ENCODE data around the gene XKR7. TPM values are rescaled to one million over a fixed set of nuclear protein-coding genes. Genes with fewer than 3 reads are reported as not detected.

XKR7 gene
- total RNA-seq, 1 donor from 2014 or later = not detected

DNA sequence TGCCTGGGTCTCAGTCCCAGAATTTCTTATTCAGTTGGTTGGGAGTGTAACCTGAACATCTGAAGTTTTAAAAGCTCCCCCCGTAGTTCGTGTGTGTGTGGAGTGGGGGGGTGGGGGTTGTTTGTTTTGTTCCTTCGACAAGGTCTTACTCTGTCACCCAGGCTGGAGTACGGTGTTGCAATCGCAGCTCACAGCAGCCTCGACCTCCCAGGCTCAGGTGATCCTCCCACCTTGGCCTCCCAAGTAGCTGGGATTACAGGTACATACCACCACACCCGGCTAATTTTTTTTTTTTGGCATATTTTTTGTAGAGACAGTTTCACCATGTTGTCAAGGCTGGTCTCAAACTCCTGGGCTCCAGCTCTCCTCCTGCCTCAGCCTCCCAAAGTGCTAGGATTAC lies 45.4 kb downstream of the XKR7 start:
- intact Hi-C loops (cut with micrococcal nuclease) = no loop called here
- H3K27ac Mint-ChIP-seq = no peak overlapping the region
- H3K36me3 Mint-ChIP-seq (ENCODE audit: low read depth) = no peaks in the 10 kb centered on the region
- H3K27me3 Mint-ChIP-seq (ENCODE audit: low read depth) = peaks cover 26% of the 10 kb centered on the region
- H3K4me3 Mint-ChIP-seq (ENCODE audit: low read depth) = no peak overlapping the region
- no peaks in the 10 kb centered on the region for H3K9me3 Mint-ChIP-seq
- H3K4me1 Mint-ChIP-seq (ENCODE audit: low read depth) = peaks cover 6% of the 10 kb centered on the region
- no peak for DNase-seq (ENCODE audit: low spot score)

DNA sequence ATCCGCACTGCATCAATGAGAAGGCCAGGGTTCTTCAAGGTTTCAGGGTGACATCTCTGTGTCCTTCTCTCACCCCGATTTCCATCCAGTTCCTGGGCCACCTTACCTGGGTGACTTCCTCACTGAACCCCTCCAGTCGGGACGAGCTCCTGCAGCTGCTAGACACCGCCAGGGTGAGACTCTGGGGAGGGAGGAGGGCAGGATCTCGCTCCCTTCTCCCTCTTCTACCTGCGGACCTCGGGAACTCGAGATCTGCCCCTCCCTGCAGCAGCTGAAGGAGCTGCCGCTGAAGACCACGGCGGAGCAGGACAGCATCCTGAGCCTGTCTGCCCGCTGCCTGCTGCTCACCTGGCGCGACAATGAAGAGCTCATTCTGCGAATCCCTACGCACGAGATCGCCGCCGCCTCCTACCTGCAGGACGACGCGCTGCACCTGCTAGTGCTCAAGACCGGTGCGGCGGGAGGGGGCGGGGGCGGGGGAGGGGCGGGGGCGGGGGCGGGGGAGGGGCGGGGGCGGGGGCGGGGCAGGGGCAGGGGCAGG lies 49.8 kb downstream of the XKR7 start:
- intact Hi-C loops (cut with micrococcal nuclease) = no loop called here
- Mint-ChIP-seq H3K4me3 (ENCODE audit: low read depth) (peak overlapping the region; percentile 61), H3K27ac (no peak overlapping the region), H3K36me3 (ENCODE audit: low read depth) (no peaks in the 10 kb centered on the region), H3K27me3 (ENCODE audit: low read depth) (peaks cover 60% of the 10 kb centered on the region), H3K4me1 (ENCODE audit: low read depth) (peaks cover 19% of the 10 kb centered on the region), H3K9me3 (no peaks in the 10 kb centered on the region)
- no peak for DNase-seq (ENCODE audit: low spot score)

DNA sequence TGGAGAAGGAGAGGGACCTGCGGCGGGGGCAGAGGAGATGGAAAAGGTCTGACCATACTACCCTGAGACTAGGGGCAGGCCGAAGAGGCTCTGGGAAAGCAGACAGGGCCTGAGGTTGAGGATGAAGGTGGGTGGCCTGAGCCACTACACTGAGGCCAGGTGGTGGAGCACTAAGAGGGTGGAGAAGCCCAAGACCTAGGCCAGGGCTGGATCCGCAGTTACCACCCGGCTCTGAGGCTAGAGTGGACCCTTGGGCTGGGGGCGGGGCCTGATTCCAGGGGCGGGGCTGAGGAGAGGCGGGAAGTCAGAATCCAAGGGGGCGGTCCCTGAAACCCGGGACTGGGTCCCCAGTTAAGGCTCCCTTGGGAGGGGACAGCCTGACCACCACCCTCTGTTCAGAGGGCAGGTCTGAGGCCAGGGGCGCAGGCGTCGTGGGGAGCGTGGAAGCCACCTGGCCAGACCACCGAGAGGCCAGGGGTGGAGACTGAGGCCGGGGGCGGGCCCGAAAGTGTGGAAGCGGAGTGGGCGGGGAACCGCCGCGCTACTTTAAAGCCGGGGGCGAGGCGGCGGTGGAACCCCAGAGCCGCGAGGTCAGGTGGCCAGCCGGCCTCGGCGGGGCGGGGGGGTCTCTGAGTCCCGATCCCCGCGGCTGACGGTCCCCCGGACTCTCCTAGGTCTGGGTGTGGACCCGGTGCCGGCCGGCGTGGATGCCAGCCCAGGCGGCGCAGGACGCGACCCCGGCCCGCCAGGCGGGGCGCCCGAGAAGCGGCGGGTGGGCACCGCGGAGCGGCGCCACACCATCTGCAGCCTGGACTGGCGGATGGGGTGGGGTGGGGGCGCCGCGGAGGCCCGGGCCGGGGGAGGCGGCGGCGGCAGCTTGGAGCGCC lies 50.6 kb downstream of the XKR7 start:
- peaks cover 19% of the 10 kb centered on the region for H3K4me1 Mint-ChIP-seq (ENCODE audit: low read depth)
- H3K27ac Mint-ChIP-seq = no peak overlapping the region
- peak; percentile 33 for DNase-seq (ENCODE audit: low spot score)
- H3K36me3 Mint-ChIP-seq (ENCODE audit: low read depth) = no peaks in the 10 kb centered on the region
- H3K4me3 Mint-ChIP-seq (ENCODE audit: low read depth) = peak overlapping the region; percentile 72
- intact Hi-C loops (cut with micrococcal nuclease) = no loop called here
- no peaks in the 10 kb centered on the region for H3K9me3 Mint-ChIP-seq
- H3K27me3 Mint-ChIP-seq (ENCODE audit: low read depth) = peaks cover 66% of the 10 kb centered on the region

DNA sequence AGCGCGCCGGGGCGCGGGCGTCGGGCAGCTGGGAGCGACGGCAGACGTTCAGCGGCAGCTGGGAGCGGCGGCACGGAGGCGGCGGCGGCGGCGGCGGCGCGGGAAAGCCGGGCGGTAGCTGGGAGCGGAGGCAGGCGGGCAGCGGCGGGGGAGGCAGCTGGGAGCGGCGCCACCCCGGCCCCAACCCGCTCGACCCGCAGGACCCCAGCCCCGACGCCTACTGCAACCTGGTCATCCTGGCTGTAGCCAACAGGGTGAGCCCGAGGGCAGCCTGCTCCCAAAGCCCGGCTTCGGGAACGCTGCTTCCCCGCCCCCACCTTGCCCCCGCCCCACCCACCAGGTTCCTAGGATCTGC lies 51.2 kb downstream of the XKR7 start:
- DNase-seq (ENCODE audit: low spot score) = no peak
- intact Hi-C loops (cut with micrococcal nuclease) = no loop called here
- H3K4me3 Mint-ChIP-seq (ENCODE audit: low read depth) = peak overlapping the region; percentile 78
- H3K36me3 Mint-ChIP-seq (ENCODE audit: low read depth) = no peaks in the 10 kb centered on the region
- H3K4me1 Mint-ChIP-seq (ENCODE audit: low read depth) = peaks cover 19% of the 10 kb centered on the region
- H3K27ac Mint-ChIP-seq = no peak overlapping the region
- H3K27me3 Mint-ChIP-seq (ENCODE audit: low read depth) = peaks cover 66% of the 10 kb centered on the region
- no peaks in the 10 kb centered on the region for H3K9me3 Mint-ChIP-seq

DNA sequence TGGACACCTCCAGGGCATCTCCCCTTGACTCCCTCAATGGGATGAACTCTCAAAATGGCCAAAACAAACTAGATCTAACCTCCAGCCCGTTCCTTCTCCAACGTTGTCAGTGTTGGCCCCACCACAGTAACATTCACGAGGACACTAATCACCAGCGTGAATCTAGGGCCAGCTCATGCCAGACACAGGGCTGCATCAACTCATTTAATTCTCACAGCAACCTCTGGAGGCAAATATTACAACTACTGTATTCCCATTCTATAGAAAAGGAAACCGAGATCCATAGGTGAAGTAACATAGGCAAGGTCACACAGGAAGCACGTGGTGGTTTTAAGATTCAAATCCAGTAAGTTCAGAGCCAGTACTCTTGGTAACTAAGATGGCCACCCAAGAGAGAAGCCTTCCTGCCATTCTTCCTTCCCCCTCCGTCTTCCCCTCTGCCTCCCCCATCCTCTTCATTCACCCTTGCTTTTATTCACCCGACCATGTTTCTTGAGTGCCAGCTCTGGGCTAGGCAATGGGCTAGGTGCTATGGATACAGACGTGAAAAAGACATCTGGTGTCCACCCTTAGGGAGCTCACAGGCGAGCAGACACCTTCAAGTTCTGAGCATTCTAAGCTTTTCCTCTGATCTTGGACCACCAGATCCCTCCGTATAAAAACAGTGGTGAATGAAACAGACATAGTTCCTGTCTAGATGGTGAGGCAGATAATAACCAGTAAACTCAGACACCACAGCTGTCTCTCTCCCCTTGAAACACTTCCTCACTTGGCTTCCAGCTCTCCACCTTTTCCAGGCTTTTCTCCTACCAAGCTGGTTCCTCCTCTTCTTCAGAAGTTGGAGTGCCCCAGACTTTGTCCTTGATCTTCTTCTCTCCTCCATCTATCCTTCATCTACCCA lies 51.9 kb downstream of the XKR7 start:
- H3K9me3 Mint-ChIP-seq = no peaks in the 10 kb centered on the region
- H3K27me3 Mint-ChIP-seq (ENCODE audit: low read depth) = peaks cover 65% of the 10 kb centered on the region
- H3K36me3 Mint-ChIP-seq (ENCODE audit: low read depth) = no peaks in the 10 kb centered on the region
- H3K4me1 Mint-ChIP-seq (ENCODE audit: low read depth) = peaks cover 19% of the 10 kb centered on the region
- peak overlapping the region; percentile 78 for H3K4me3 Mint-ChIP-seq (ENCODE audit: low read depth)
- DNase-seq (ENCODE audit: low spot score) = no peak
- intact Hi-C loops (cut with micrococcal nuclease) = no loop called here
- no peak overlapping the region for H3K27ac Mint-ChIP-seq

DNA sequence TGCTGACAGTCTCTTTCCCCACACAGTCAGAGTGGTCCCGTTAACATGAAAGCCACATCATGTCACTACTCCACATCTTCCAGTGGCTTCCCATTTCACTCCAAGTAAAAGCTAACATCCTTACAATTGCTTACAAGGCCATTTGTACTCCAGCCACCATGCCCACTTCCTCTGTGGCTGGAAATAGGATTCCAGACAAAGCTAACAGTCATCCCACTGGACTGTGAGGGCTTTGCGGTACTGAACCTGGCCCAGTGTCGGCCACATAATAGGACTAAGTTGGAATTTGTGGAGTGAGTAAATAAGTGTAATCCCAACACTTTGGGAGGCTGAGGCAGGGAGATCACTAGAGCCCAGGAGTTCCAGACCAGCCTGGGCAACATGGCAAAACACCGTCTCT lies 53.1 kb downstream of the XKR7 start:
- intact Hi-C loops (cut with micrococcal nuclease) = no loop called here
- Mint-ChIP-seq H3K4me1 (ENCODE audit: low read depth) (peaks cover 19% of the 10 kb centered on the region), H3K4me3 (ENCODE audit: low read depth) (no peak overlapping the region), H3K27me3 (ENCODE audit: low read depth) (peaks cover 57% of the 10 kb centered on the region), H3K27ac (no peak overlapping the region), H3K36me3 (ENCODE audit: low read depth) (no peaks in the 10 kb centered on the region), H3K9me3 (no peaks in the 10 kb centered on the region)
- DNase-seq (ENCODE audit: low spot score) = no peak

DNA sequence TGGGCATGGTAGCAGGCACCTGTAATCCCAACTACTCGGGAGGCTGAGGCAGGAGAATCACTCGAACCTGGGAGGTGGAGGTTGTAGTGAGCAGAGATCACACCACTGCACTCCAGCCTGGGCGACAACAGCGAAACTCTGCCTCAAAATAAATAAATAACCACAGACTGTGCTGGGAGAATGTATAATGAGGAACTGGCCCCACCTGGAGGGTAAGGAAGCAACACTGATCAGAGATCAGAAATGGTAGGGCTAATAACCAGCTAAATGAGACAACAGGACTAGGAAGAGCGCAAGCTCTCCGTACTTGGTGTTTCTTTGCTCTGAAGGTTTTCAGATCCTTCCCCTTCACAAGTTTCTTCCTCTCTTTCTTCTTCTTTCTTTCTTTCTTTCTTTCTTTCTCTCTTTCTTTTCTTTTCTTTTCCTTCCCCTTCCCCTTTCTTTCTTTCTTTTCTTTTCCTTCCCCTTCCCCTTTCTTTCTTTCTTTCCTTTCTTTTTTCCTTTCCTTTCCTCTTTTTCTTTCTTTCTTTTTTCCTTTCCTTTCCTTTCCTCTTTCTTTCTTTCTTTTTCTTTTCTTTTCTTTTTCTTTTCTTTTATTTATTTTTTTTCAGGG lies 56.8 kb downstream of the XKR7 start:
- Mint-ChIP-seq H3K4me3 (ENCODE audit: low read depth) (no peak overlapping the region), H3K27ac (no peak overlapping the region), H3K27me3 (ENCODE audit: low read depth) (peaks cover 44% of the 10 kb centered on the region), H3K9me3 (no peaks in the 10 kb centered on the region), H3K36me3 (ENCODE audit: low read depth) (no peaks in the 10 kb centered on the region), H3K4me1 (ENCODE audit: low read depth) (peaks cover 7% of the 10 kb centered on the region)
- intact Hi-C loops (cut with micrococcal nuclease) = no loop called here
- no peak for DNase-seq (ENCODE audit: low spot score)

DNA sequence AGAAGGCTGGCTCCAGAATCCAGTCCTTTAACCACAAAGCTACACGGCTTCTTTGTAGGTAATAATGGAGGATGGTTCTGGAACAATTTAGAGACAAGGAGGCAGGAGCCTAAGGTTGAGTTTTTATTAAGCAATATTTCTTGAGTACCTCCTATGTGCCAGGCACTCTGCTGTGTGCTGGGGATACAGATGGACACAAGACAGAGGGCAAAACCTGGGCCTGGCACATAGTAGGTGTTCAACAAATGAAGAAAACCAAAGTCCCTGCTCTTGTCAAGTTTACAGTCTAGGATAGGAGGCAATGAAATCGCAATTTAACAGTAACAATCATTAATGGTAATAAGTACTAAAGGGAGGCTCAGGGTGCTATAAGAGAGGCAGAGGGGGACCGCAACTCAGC lies 59.7 kb downstream of the XKR7 start:
- Mint-ChIP-seq H3K9me3 (no peaks in the 10 kb centered on the region), H3K4me1 (ENCODE audit: low read depth) (peaks cover 3% of the 10 kb centered on the region), H3K4me3 (ENCODE audit: low read depth) (no peak overlapping the region), H3K27ac (no peak overlapping the region), H3K36me3 (ENCODE audit: low read depth) (no peaks in the 10 kb centered on the region), H3K27me3 (ENCODE audit: low read depth) (peaks cover 33% of the 10 kb centered on the region)
- intact Hi-C loops (cut with micrococcal nuclease) = no loop called here
- DNase-seq (ENCODE audit: low spot score) = no peak

DNA sequence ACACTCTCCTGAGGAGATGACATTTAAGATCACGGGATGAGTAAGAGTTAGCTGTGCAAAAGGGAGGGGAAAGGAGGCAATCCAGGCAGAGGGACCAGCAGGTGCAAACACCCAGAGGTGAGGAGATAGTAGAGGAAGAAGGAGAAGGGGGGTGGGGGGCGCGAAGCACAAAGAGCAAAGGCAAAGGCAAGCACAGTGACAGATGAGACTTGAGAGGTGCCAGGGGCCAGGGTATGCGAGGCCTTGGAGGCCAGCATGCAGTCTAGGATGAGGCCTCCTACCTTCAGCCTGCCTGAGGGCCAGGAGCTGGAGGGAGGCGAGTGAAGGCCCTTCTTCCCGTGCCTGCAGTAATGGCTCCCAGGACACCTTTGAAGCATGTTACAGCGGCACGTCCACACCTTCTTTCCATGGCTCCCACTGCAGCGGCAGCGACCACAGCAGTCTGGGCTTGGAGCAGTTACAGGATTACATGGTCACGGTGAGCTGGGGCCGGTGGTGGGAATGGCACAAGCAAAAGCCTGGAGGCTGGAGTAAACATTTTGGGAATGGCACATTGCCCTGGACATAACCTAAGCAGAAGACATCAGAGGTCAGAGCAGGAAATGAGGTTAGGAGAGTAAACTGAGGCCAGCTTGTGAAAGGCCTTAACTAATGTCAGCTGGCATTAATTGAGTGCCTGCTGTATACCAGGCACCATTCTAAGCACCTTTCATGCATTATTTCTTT lies 60.9 kb downstream of the XKR7 start:
- H3K27me3 Mint-ChIP-seq (ENCODE audit: low read depth) = peaks cover 37% of the 10 kb centered on the region
- peaks cover 3% of the 10 kb centered on the region for H3K4me1 Mint-ChIP-seq (ENCODE audit: low read depth)
- H3K27ac Mint-ChIP-seq = no peak overlapping the region
- DNase-seq (ENCODE audit: low spot score) = no peak
- intact Hi-C loops (cut with micrococcal nuclease) = no loop called here
- no peaks in the 10 kb centered on the region for H3K9me3 Mint-ChIP-seq
- H3K36me3 Mint-ChIP-seq (ENCODE audit: low read depth) = no peaks in the 10 kb centered on the region
- no peak overlapping the region for H3K4me3 Mint-ChIP-seq (ENCODE audit: low read depth)

DNA sequence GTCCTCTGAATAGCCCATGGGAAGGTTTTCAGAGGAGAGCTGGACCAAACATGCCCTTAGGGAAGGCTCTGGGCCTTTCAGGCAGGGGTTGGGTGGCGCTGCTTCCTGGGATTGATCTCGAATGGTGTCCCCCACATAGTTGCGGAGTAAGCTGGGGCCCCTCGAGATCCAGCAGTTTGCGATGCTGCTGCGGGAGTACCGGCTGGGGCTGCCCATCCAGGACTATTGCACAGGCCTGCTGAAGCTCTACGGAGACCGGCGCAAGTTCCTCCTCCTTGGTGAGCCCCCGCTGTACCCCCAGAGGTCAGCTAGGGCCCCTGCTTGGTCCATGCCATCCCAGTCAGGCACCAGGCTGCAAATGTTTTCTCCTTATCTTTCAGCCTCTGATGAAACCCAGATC lies 61.6 kb downstream of the XKR7 start:
- intact Hi-C loops (cut with micrococcal nuclease) = no loop called here
- H3K4me1 Mint-ChIP-seq (ENCODE audit: low read depth) = peaks cover 3% of the 10 kb centered on the region
- no peak overlapping the region for H3K4me3 Mint-ChIP-seq (ENCODE audit: low read depth)
- DNase-seq (ENCODE audit: low spot score) = no peak
- no peak overlapping the region for H3K27ac Mint-ChIP-seq
- H3K9me3 Mint-ChIP-seq = no peaks in the 10 kb centered on the region
- peaks cover 37% of the 10 kb centered on the region for H3K27me3 Mint-ChIP-seq (ENCODE audit: low read depth)
- H3K36me3 Mint-ChIP-seq (ENCODE audit: low read depth) = no peaks in the 10 kb centered on the region

DNA sequence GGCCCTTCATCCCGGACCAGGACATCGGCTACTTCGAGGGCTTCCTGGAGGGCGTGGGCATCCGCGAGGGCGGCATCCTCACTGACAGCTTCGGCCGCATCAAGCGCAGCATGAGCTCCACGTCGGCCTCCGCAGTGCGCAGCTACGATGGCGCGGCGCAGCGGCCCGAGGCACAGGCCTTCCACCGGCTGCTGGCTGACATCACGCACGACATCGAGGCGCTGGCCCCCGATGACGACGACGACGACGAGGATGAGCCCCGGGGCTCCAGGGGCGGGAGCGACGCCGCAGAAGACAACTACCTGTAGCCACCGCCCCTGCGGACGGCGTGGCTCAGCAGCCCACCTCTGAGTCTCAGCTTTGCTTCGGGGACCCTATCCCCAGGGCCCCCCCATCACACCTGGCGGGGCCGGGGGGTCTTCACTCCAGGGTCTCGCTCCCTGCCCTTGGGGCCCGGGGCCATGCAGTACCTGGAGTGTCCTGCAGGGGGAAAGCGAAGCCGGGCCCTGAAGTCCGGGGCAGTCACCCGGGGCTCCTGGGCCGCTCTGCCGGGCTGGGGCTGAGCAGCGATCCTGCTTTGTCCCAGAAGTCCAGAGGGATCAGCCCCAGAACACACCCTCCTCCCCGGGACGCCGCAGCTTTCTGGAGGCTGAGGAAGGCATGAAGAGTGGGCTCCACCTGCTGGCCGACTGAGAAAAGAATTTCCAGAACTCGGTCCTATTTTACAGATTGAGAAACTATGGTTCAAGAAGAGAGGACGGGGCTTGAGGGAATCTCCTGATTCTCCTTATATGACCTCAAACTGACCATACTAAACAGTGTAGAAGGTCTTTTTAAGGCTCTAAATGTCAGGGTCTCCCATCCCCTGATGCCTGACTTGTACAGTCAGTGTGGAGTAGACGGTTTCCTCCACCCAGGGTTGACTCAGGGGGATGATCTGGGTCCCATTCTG lies 63.3 kb downstream of the XKR7 start:
- Mint-ChIP-seq H3K4me3 (ENCODE audit: low read depth) (no peak overlapping the region), H3K27me3 (ENCODE audit: low read depth) (peaks cover 43% of the 10 kb centered on the region), H3K4me1 (ENCODE audit: low read depth) (peaks cover 3% of the 10 kb centered on the region), H3K27ac (no peak overlapping the region), H3K9me3 (no peaks in the 10 kb centered on the region), H3K36me3 (ENCODE audit: low read depth) (no peaks in the 10 kb centered on the region)
- DNase-seq (ENCODE audit: low spot score) = peak; percentile 28
- intact Hi-C loops (cut with micrococcal nuclease) = loop anchor here (2.0 to 10.0 kb wide), 2 partner anchors 64 to 178 kb away; no protein-coding TSS in a partner anchor

Measured in activated T-helper 2 cell treated with anti-CD3 and anti-CD28 coated beads, Interferon-gamma antibody, Interleukin-2, Interleukin-4, amounts not matched to agents 10 μg/mL and 5 μg/mL and 100 μg/mL, durations not matched to agents 14 hours and 24 hours and 36 hours (primary cell).